GM12873 (cell line): ENCODE measurements around the gene PHF12.

Experiments used
- CTCF ChIP-seq: IDR thresholded peaks from 2 replicates; pipeline ENCODE4 v1.5.1; 2012; ENCODE audit warnings: low read depth, mild to moderate bottlenecking, moderate library complexity, low read length, control low read depth; ENCODE audit not compliant: insufficient read depth; ENCODE audit errors: missing control alignments

Gene PHF12

GRCh38 chr17:28992625-28993600, 41.6 kb upstream of the PHF12 start:
- TF ChIP-seq CTCF: no peak

- no peak for TF ChIP-seq CTCF
Observed at GRCh38 chr17:28992185-28992584, 40.9 kb upstream of the PHF12 start.

- TF ChIP-seq CTCF: no peak
Observed at GRCh38 chr17:28991779-28992178, 40.5 kb upstream of the PHF12 start.

DNA sequence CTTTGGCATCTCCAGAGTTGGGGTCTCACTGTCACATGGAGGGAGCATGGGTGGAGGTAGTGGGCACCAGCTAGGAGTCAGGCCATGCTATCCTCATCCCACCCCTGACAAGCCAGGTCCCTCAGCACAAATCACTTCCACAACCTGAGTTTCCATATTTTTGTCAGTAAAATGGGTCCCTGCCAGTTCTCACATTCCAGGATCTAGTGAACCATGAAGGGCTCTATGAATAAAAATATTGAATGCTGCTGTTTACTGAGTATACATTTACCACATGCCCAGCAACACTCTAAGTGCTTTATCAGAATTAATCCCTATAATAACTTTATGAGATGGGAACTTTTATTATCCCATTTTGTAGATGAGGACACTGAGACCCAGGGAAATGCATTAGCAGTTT, 37.7 kb upstream of the PHF12 start:
- no peak for TF ChIP-seq CTCF

DNA sequence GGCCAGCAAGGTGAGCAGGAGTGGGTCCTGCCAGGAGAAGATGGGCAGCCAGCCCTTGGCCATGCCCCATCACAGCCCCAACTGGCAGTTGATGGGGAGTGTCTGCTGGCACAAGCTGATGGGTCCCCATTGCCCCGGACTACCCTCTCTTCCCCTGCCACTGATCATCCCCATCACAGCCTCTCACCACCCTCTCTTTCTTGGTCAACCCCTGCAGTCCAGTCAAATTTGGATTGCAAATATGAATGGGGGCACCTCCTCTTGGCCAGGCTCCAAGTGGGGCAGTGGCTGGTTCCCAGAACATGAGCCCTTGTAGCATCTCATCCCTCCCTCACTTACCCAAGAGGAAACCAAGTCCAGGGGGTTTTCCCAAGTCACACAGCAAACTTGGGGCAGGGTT, 37.2 kb upstream of the PHF12 start:
- TF ChIP-seq CTCF: no peak

- TF ChIP-seq CTCF: no peak
Observed at GRCh38 chr17:28986714-28987655, 35.7 kb upstream of the PHF12 start.
